Measurements from ENCODE around the gene BTAF1.

DNA sequence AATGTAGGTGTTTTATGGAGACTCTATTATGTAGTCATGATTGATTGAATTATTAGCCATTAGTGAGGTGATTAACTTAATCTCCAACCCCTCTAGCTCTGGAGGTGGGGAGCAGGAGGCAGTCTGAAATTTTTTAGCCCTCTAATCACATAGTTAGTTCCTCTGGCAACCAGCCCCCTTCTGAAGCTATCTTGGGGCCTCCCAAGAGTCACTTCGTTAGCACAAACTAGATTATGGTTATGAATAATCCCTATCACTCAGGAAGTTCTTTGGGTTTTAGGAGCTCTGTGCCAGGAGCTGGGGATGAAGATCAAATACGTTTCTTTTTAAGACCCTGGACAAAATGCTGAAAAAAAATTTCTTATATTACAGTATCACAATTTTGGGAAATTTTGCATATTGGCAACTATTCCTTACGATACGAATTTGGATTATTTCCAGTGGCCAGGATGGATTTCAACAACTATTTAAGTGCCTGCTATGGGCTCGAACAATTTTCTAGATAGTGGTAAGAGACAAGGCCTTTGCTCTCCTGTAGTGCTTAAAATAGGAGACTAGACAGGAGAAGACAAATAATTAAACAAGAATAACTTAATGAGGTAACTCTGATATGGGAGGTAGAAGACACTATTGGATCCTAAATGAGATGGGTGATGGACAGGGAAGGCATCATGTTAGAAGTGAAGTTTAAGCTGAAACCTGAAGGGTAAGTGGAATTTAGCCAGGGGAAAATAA lies 52.9 kb downstream of the BTAF1 start:
- no peak for TF ChIP-seq ZNF219 (CRISPR knock-in tag; IDR thresholded peaks at IDR 0.05; ENCODE audit: borderline replicate concordance)
- TF ChIP-seq TCF7 (CRISPR knock-in tag; IDR thresholded peaks at IDR 0.05; ENCODE audit: low read depth): no peak
- TF ChIP-seq, protein P1, sequence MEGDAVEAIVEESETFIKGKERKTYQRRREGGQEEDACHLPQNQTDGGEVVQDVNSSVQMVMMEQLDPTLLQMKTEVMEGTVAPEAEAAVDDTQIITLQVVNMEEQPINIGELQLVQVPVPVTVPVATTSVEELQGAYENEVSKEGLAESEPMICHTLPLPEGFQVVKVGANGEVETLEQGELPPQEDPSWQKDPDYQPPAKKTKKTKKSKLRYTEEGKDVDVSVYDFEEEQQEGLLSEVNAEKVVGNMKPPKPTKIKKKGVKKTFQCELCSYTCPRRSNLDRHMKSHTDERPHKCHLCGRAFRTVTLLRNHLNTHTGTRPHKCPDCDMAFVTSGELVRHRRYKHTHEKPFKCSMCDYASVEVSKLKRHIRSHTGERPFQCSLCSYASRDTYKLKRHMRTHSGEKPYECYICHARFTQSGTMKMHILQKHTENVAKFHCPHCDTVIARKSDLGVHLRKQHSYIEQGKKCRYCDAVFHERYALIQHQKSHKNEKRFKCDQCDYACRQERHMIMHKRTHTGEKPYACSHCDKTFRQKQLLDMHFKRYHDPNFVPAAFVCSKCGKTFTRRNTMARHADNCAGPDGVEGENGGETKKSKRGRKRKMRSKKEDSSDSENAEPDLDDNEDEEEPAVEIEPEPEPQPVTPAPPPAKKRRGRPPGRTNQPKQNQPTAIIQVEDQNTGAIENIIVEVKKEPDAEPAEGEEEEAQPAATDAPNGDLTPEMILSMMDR (IDR thresholded peaks at IDR 0.05): no peak
